A549 (cell line): ENCODE data around the gene PLXNC1. TPM values are rescaled to one million over a fixed set of nuclear protein-coding genes. Genes with fewer than 3 reads are reported as not detected.

Experiments used
- ATAC-seq, 2 experiments: fragments of 200-7000 bp in 1 of 2; fragments of >200 bp in 1 of 2; cut with Nextera tagmentation in 1 of 2; cut with Tn5 transposase in 1 of 2; 3 replicates each; pipeline versions ENCODE4 v1.8.0 to v1.9.1; 2018 to 2020; ENCODE audit warnings: mild to moderate bottlenecking in 1 of 2, moderate library complexity in 1 of 2
- CTCF ChIA-PET: fragments of 300-600 bp; sonication (Branson Sonifier 250); formaldehyde crosslinking; extraction: SDS; loops from one replicate; lab custom pipeline; 2021; ENCODE audit warnings: antibody characterized with exemption, inconsistent platforms; lab: Yijun Ruan, JAX
- POLR2A ChIA-PET: fragments of 350-600 bp; formaldehyde crosslinking; extraction: SDS; loops from one replicate; lab custom pipeline; 2021; ENCODE audit warnings: antibody characterized with exemption, inconsistent platforms; lab: Yijun Ruan, JAX
- DNase-seq, 2 experiments: peaks; one replicate each; pipeline versions ENCODE4 v3.0.0 to v3.0.0-alpha.2; 2011 to 2016; ENCODE audit warnings: low read depth in 1 of 2, low spot score in 1 of 2
- FAIRE-seq: peaks from 2 replicates; lab custom pipeline; 2011; peaks lifted over from hg19 to GRCh38; lab: Jason Lieb, UNC
- H3K27ac ChIP-seq, 2 experiments: fragments of >200 bp; sonication (Bioruptor Twin); formaldehyde crosslinking; 3 replicates each; pipeline ENCODE4 v1.5.1; 2016 to 2017
- H3K4me1 ChIP-seq: fragments of >200 bp; sonication (Bioruptor Twin); formaldehyde crosslinking; 3 replicates; pipeline ENCODE4 v1.6.1; 2016
- H3K4me2 ChIP-seq: fragments of >200 bp; sonication (Bioruptor Twin); formaldehyde crosslinking; 3 replicates; pipeline ENCODE4 v1.6.1; 2016
- H3K4me3 ChIP-seq: fragments of >200 bp; sonication (Bioruptor Twin); formaldehyde crosslinking; 3 replicates; pipeline ENCODE4 v1.5.1; 2016
- H3K9me3 ChIP-seq: fragments of >200 bp; sonication (Bioruptor Twin); formaldehyde crosslinking; 3 replicates; pipeline ENCODE4 v1.6.1; 2016
- BCL3 ChIP-seq: fragments of >200 bp; sonication (Bioruptor Twin); formaldehyde crosslinking; IDR thresholded peaks from 3 replicates; pipeline ENCODE4 v1.6.1; 2016
- BHLHE40 ChIP-seq: IDR thresholded peaks from 2 replicates; pipeline ENCODE4 v1.6.1; 2012; ENCODE audit warnings: low read depth, low read length, inconsistent platforms
- CBX8 ChIP-seq: fragments of 200-600 bp; sonication (generic); IDR thresholded peaks from 2 replicates; pipeline ENCODE4 v1.6.1; 2016
- CHD2 ChIP-seq: fragments of 150-350 bp; IDR thresholded peaks from 2 replicates; pipeline ENCODE4 v1.6.1; 2014; ENCODE audit warnings: low read length; ENCODE audit not compliant: partially characterized antibody
- E2F6 ChIP-seq: IDR thresholded peaks from 2 replicates; pipeline ENCODE4 v1.6.1; 2012; ENCODE audit warnings: low read depth, borderline replicate concordance
- EHMT2 ChIP-seq: fragments of 200-600 bp; sonication (generic); IDR thresholded peaks from 2 replicates; pipeline ENCODE4 v1.6.1; 2016; ENCODE audit warnings: antibody characterized with exemption, low read depth, mild to moderate bottlenecking, moderate library complexity
- ESRRA ChIP-seq: fragments of 150-350 bp; IDR thresholded peaks from 2 replicates; pipeline ENCODE4 v1.6.1; 2014; ENCODE audit warnings: mild to moderate bottlenecking, low read length, borderline replicate concordance
- FOSB ChIP-seq: fragments of 250-450 bp; sonication (Bioruptor Pico); IDR thresholded peaks from 2 replicates; pipeline ENCODE4 v1.5.0; 2020; ENCODE audit warnings: mild to moderate bottlenecking, moderate library complexity
- FOSL2 ChIP-seq, 2 experiments: fragments of 450-650 bp in 1 of 2; fragments of >200 bp in 1 of 2; sonication (Bioruptor Twin) in 1 of 2; formaldehyde crosslinking; IDR thresholded peaks; 2 replicates each; pipeline versions ENCODE4 v1.5.0 to v1.6.1; 2016 to 2020; ENCODE audit warnings: mild to moderate bottlenecking in 1 of 2, moderate library complexity in 1 of 2
- FOXS1 ChIP-seq: fragments of 250-450 bp; sonication (Bioruptor Pico); IDR thresholded peaks from 2 replicates; pipeline ENCODE4 v1.5.0; 2020; ENCODE audit warnings: mild to moderate bottlenecking, moderate library complexity
- HMGXB4 ChIP-seq: fragments of 250-450 bp; sonication (Bioruptor Pico); IDR thresholded peaks from 2 replicates; pipeline ENCODE4 v1.5.0; 2021; ENCODE audit warnings: mild to moderate bottlenecking, moderate library complexity, borderline replicate concordance
- HOXB13 ChIP-seq: fragments of 250-450 bp; sonication (Bioruptor Pico); IDR thresholded peaks from 2 replicates; pipeline ENCODE4 v1.5.0; 2020; ENCODE audit warnings: low read depth, mild to moderate bottlenecking, moderate library complexity
- HOXB5 ChIP-seq: fragments of 250-450 bp; sonication (Bioruptor Pico); IDR thresholded peaks from 2 replicates; pipeline ENCODE4 v1.5.0; 2020; ENCODE audit warnings: mild to moderate bottlenecking, moderate library complexity
- JUNB ChIP-seq: fragments of >200 bp; sonication (Bioruptor Twin); formaldehyde crosslinking; IDR thresholded peaks from 2 replicates; pipeline ENCODE4 v1.6.1; 2016
- KDM5A ChIP-seq: fragments of 200-600 bp; sonication (generic); IDR thresholded peaks from 2 replicates; pipeline ENCODE4 v1.6.1; 2016; ENCODE audit warnings: antibody characterized with exemption, mild to moderate bottlenecking
- MAFK ChIP-seq: fragments of 450-650 bp; IDR thresholded peaks from 2 replicates; pipeline ENCODE4 v1.6.1; 2014; ENCODE audit not compliant: partially characterized antibody
- MAZ ChIP-seq: fragments of 150-350 bp; IDR thresholded peaks from 2 replicates; pipeline ENCODE4 v1.6.1; 2014; ENCODE audit warnings: antibody characterized with exemption, low read depth, low read length, borderline replicate concordance
- MYC ChIP-seq: IDR thresholded peaks from 2 replicates; pipeline ENCODE4 v1.6.1; 2012; ENCODE audit warnings: mild to moderate bottlenecking, inconsistent platforms, low read length, improper control_type of control experiment, borderline replicate concordance
- NR3C1 ChIP-seq: fragments of >200 bp; sonication (Bioruptor Twin); formaldehyde crosslinking; IDR thresholded peaks from 3 replicates; pipeline ENCODE4 v1.6.1; 2017
- RCOR1 ChIP-seq: fragments of 150-350 bp; IDR thresholded peaks from 2 replicates; pipeline ENCODE4 v1.6.1; 2014; ENCODE audit warnings: antibody characterized with exemption, low read length, low read depth
- REST ChIP-seq: fragments of 200-600 bp; sonication (generic); IDR thresholded peaks from 2 replicates; pipeline ENCODE4 v1.6.1; 2016; ENCODE audit warnings: antibody characterized with exemption, mild to moderate bottlenecking, moderate library complexity
- RNF2 ChIP-seq: fragments of 200-600 bp; sonication (generic); IDR thresholded peaks from 2 replicates; pipeline ENCODE4 v1.6.1; 2016; ENCODE audit warnings: low read depth, mild to moderate bottlenecking, antibody characterized with exemption, moderate library complexity, borderline replicate concordance
- TFCP2L1 ChIP-seq: fragments of 250-450 bp; sonication (Bioruptor Pico); IDR thresholded peaks from 2 replicates; pipeline ENCODE4 v1.5.0; 2021; ENCODE audit warnings: mild to moderate bottlenecking
- USF2 ChIP-seq: fragments of 450-650 bp; IDR thresholded peaks from 2 replicates; pipeline ENCODE4 v1.6.1; 2014; ENCODE audit warnings: antibody characterized with exemption
- ZC3H11A ChIP-seq: fragments of 450-650 bp; IDR thresholded peaks from 2 replicates; pipeline ENCODE4 v1.6.1; 2014; ENCODE audit warnings: antibody characterized with exemption, mild to moderate bottlenecking
- ZNF302 ChIP-seq: fragments of 250-450 bp; sonication (Bioruptor Pico); IDR thresholded peaks from 2 replicates; pipeline ENCODE4 v1.9.0; 2021; ENCODE audit warnings: inconsistent platforms, mild to moderate bottlenecking, moderate library complexity
- ZSCAN20 ChIP-seq: fragments of 250-450 bp; sonication (Bioruptor Pico); IDR thresholded peaks from 2 replicates; pipeline ENCODE4 v1.8.0; 2022; ENCODE audit warnings: mild to moderate bottlenecking, moderate library complexity
- WGBS: methylation state at CpG from one replicate; pipeline ENCODE4 v1.1.6; 2017; ENCODE audit errors: missing lambda C conversion rate; 5-methylcytosine and 5-hydroxymethylcytosine counted together
- polyA plus RNA-seq, 4 experiments: library from polyadenylated mRNA; depleted of rRNA in 3 of 4; stranded (reverse); fragments of >200 nt; fragmentation: RNase III in 1 of 4; extraction: RNeasy Plus Mini Kit Qiagen cat#74134 plus additional on column Dnase treatment in 1 of 4; gene quantifications; 2 replicates in 3 of 4; 3 replicates in 1 of 4; pipeline ENCODE4 v1.2.3, GENCODE V29; 2011 to 2017

The PLXNC1 gene
- polyA plus RNA-seq, 2 of the 4 experiments (the other 2 are of a cell fraction): 0.12 to 0.50 TPM

GRCh38 chr12:94198872-94199271 is 50.5 kb downstream of the PLXNC1 start:
- TF ChIP-seq KDM5A: no peak
- TF ChIP-seq CBX8: no peak
- TF ChIP-seq FOXS1 (CRISPR knock-in tag): no peak
- no peak for TF ChIP-seq ZNF302 (CRISPR knock-in tag)
- TF ChIP-seq REST: no peak
- TF ChIP-seq CHD2: no peak
- no peak for TF ChIP-seq USF2
- TF ChIP-seq MAZ: no peak
- TF ChIP-seq MYC: no peak
- 46% methylated on average over 9 of the region's 9 CpGs for WGBS
- no peak overlapping the region for H3K4me2 ChIP-seq
- H3K4me3 ChIP-seq: no peak overlapping the region
- H3K27ac ChIP-seq: no peak overlapping the region
- ATAC-seq: no peak
- H3K4me1 ChIP-seq: no peaks in the 10 kb centered on the region
- no peaks in the 10 kb centered on the region for H3K9me3 ChIP-seq
- ChIA-PET POLR2A (no interaction called here), CTCF (interaction anchor here (1.1 kb wide), 1 partner anchor 45 kb away, joined by 3 read pairs; no protein-coding TSS in a partner anchor)
- no peak for FAIRE-seq
- DNase-seq: no peak

GRCh38 chr12:94200069-94200468 is 51.7 kb downstream of the PLXNC1 start:
- TF ChIP-seq NR3C1 (no peak), JUNB (no peak), BCL3 (no peak), FOSL2 (IDR thresholded peaks at IDR 0.05) (no peak), FOSL2 (CRISPR knock-in tag; IDR thresholded peaks at IDR 0.05) (no peak), E2F6 (no peak), BHLHE40 (no peak), HMGXB4 (CRISPR knock-in tag) (no peak), MAFK (no peak), EHMT2 (no peak), TFCP2L1 (CRISPR knock-in tag) (no peak), ESRRA (no peak), CHD2 (no peak), HOXB13 (CRISPR knock-in tag) (no peak), ZSCAN20 (CRISPR knock-in tag) (no peak), RCOR1 (no peak), RNF2 (no peak), HOXB5 (CRISPR knock-in tag) (no peak), KDM5A (no peak), FOSB (CRISPR knock-in tag) (no peak), ZC3H11A (no peak)
- no peak for FAIRE-seq
- Histone ChIP-seq H3K27ac (no peak overlapping the region), H3K4me3 (no peak overlapping the region), H3K9me3 (no peaks in the 10 kb centered on the region), H3K4me1 (no peaks in the 10 kb centered on the region), H3K4me2 (no peak overlapping the region)
- ChIA-PET POLR2A (no interaction called here), CTCF (interaction anchor here (0.9 to 1.4 kb wide), 3 partner anchors 9 to 47 kb away, joined by 3 to 4 read pairs (median 3); no protein-coding TSS in a partner anchor)
- WGBS: 29% methylated on average over 5 of the region's 5 CpGs
- no peak for DNase-seq
- ATAC-seq: no peak
